Hematopoietic multipotent progenitor cell treated with erythropoietin and hydrocortisone succinate and interleukin-3 and kit ligand, for 4 days (in vitro differentiated cells): ENCODE measurements around the gene TUBA3E.
"Not testable (repeated sequence)": the region's sequence is repeated elsewhere in the genome, so short reads cannot be mapped to it uniquely, and the experiment has no call there.

Experiments used
- DNase-seq: peaks from one replicate; pipeline ENCODE4 v3.0.0-alpha.2; 2015

TUBA3E gene

GRCh38 chr2:130142396-130143265 lies 55.6 kb downstream of the TUBA3E start:
- not testable (repeated sequence) for DNase-seq
